ENCODE data around the gene EPHA8. TPM values are rescaled to one million over a fixed set of nuclear protein-coding genes. Genes with fewer than 3 reads are reported as not detected.

EPHA8 gene
- total RNA-seq, 1 experiment from 2014 or later = 0.07 TPM

DNA sequence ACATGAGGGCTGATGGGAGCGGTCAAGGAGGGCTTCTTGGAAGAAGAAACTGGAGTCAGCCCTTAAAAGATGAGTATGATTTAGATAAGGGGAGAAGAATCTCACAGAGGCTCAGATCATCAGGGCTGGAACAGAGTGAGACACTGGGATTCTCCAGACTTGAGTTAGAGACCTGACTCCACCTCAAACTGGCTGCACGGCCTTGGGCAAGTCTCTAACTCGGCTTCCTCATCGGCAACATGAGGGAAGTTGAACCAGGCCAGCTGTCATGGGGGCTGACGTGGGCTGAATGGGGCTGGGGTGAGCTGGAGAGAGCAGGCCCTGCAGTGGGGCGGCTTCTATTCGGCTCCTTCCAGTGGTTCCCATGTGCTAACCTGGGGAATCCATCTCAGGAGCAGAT lies 82.6 kb downstream of the EPHA8 start:
- POLR2A ChIA-PET (ENCODE audit: unreplicated experiment) = interaction anchor here (0.6 kb wide), 1 partner anchor 9 kb away, joined by 3 read pairs; no protein-coding TSS in a partner anchor
- Histone ChIP-seq H3K4me2 (ENCODE audit: low read length) (peak overlapping the region; percentile 52), H3K9me3 (ENCODE audit: low read length) (no peaks in the 10 kb centered on the region), H3K79me2 (ENCODE audit: low read length) (no peaks in the 10 kb centered on the region), H4K20me1 (ENCODE audit: low read length) (no peaks in the 10 kb centered on the region), H3K27me3 (ENCODE audit: low read length) (no peaks in the 10 kb centered on the region), H3K4me3 (ENCODE audit: low read length) (no peak overlapping the region), H3K27ac (ENCODE audit: low read length) (no peak overlapping the region), H2AFZ (ENCODE audit: low read length) (no peak overlapping the region), H3K9ac (ENCODE audit: low read length) (no peak overlapping the region), H3F3A (ENCODE audit: low read length, unreplicated experiment) (no peaks in the 10 kb centered on the region), H3K9me2 (replicated peaks; ENCODE audit: low read length) (no peaks in the 10 kb centered on the region), H3K4me1 (ENCODE audit: insufficient read depth, low read length) (peaks cover 15% of the 10 kb centered on the region), H3K36me3 (ENCODE audit: low read depth, low read length) (no peaks in the 10 kb centered on the region)
- CTCF ChIA-PET = no interaction called here
- TF ChIP-seq, protein P1, sequence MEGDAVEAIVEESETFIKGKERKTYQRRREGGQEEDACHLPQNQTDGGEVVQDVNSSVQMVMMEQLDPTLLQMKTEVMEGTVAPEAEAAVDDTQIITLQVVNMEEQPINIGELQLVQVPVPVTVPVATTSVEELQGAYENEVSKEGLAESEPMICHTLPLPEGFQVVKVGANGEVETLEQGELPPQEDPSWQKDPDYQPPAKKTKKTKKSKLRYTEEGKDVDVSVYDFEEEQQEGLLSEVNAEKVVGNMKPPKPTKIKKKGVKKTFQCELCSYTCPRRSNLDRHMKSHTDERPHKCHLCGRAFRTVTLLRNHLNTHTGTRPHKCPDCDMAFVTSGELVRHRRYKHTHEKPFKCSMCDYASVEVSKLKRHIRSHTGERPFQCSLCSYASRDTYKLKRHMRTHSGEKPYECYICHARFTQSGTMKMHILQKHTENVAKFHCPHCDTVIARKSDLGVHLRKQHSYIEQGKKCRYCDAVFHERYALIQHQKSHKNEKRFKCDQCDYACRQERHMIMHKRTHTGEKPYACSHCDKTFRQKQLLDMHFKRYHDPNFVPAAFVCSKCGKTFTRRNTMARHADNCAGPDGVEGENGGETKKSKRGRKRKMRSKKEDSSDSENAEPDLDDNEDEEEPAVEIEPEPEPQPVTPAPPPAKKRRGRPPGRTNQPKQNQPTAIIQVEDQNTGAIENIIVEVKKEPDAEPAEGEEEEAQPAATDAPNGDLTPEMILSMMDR (conservative IDR thresholded peaks at IDR 0.05; ENCODE audit: low read depth, low read length) = no peak
- no peak for ATAC-seq
- intact Hi-C loops (cut with micrococcal nuclease) = no loop called here
- BruUV-seq (replicated peaks) = no TSS peak
- DNase-seq = no peak

DNA sequence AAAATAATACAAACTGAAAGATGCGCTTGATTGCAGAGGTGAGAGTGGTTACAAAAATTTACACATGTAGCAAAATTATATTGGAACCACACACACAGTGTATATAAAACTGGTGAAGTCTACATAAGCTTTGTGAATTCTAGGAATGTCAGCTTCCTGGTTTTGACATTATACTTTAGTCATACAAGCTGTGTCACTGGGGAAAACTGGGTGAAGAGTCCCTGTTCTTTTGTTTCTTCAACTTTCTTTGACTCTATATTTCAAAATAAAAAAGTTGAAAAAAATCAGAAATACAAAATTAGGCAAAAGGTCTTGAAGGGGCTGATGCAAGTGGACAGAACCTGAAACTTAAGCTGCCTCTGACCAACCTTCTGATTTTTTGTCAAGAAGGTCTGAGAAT lies 83.1 kb downstream of the EPHA8 start:
- H4K20me1 ChIP-seq (ENCODE audit: low read length) = no peaks in the 10 kb centered on the region
- intact Hi-C loops (cut with micrococcal nuclease) = no loop called here
- H3F3A ChIP-seq (ENCODE audit: low read length, unreplicated experiment) = no peaks in the 10 kb centered on the region
- H3K4me3 ChIP-seq (ENCODE audit: low read length) = no peak overlapping the region
- TF ChIP-seq EZH2 (IDR thresholded peaks at IDR 0.05; ENCODE audit: low read length, unreplicated experiment) (no peak), EZH2phosphoT487 (IDR thresholded peaks at IDR 0.05; ENCODE audit: borderline replicate concordance, low read length) (no peak)
- TF ChIP-seq, protein P1 (conservative IDR thresholded peaks at IDR 0.05; ENCODE audit: low read depth, low read length) = no peak
- no peaks in the 10 kb centered on the region for H3K79me2 ChIP-seq (ENCODE audit: low read length)
- peaks cover 15% of the 10 kb centered on the region for H3K4me1 ChIP-seq (ENCODE audit: insufficient read depth, low read length)
- DNase-seq (peak; percentile 52), ATAC-seq (no peak)
- POLR2A ChIA-PET (ENCODE audit: unreplicated experiment) = interaction anchor here (0.6 kb wide), 1 partner anchor 9 kb away, joined by 3 read pairs; no protein-coding TSS in a partner anchor
- no TSS peak for BruUV-seq (replicated peaks)
- no peaks in the 10 kb centered on the region for H3K9me2 ChIP-seq (replicated peaks; ENCODE audit: low read length)
- H3K27me3 ChIP-seq (ENCODE audit: low read length) = no peaks in the 10 kb centered on the region
- H3K9me3 ChIP-seq (ENCODE audit: low read length) = no peaks in the 10 kb centered on the region
- H3K9ac ChIP-seq (ENCODE audit: low read length) = no peak overlapping the region
- no peaks in the 10 kb centered on the region for H3K36me3 ChIP-seq (ENCODE audit: low read depth, low read length)
- no peak overlapping the region for H3K27ac ChIP-seq (ENCODE audit: low read length)
- peak overlapping the region; percentile 52 for H3K4me2 ChIP-seq (ENCODE audit: low read length)
- CTCF ChIA-PET = no interaction called here
- H2AFZ ChIP-seq (ENCODE audit: low read length) = no peak overlapping the region

DNA sequence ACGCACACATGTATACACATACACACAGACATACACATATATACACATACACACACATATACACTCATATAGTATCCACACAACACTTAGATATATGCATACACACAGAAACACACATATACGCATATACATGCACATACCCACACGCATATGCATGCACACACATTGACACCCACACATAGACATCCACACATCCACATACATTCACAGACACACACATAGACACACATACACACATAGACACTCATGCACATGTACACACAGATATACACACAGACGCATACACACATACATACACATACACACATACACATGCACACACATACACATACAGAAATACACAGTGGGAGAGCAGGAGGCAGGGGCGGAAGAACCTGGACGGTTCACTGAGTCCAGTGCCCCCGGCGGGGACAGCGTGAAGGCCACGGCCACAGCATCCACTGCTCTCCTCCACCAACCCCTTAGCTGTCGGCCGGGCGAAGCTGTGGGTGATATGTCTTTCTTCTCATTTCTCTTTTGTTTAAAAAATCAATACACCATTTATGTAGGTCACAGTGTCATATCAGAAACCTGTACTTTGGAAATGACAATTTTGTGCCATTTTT lies 86.9 kb downstream of the EPHA8 start:
- Histone ChIP-seq H3K4me3 (ENCODE audit: low read length) (no peak overlapping the region), H3K9me2 (replicated peaks; ENCODE audit: low read length) (no peaks in the 10 kb centered on the region), H3K27ac (ENCODE audit: low read length) (no peak overlapping the region), H3K4me1 (ENCODE audit: insufficient read depth, low read length) (peaks cover 15% of the 10 kb centered on the region), H4K20me1 (ENCODE audit: low read length) (no peaks in the 10 kb centered on the region), H2AFZ (ENCODE audit: low read length) (no peak overlapping the region), H3K9me3 (ENCODE audit: low read length) (no peaks in the 10 kb centered on the region), H3K27me3 (ENCODE audit: low read length) (no peaks in the 10 kb centered on the region), H3K79me2 (ENCODE audit: low read length) (no peaks in the 10 kb centered on the region), H3K9ac (ENCODE audit: low read length) (no peak overlapping the region), H3K36me3 (ENCODE audit: low read depth, low read length) (no peaks in the 10 kb centered on the region), H3F3A (ENCODE audit: low read length, unreplicated experiment) (no peaks in the 10 kb centered on the region), H3K4me2 (ENCODE audit: low read length) (no peak overlapping the region)
- ChIA-PET POLR2A (ENCODE audit: unreplicated experiment) (no interaction called here), CTCF (no interaction called here)
- BruUV-seq (replicated peaks) = no TSS peak
- no peak for ATAC-seq
- TF ChIP-seq, protein P1 (conservative IDR thresholded peaks at IDR 0.05; ENCODE audit: low read depth, low read length) = no peak
- no peak for TF ChIP-seq EZH2 (IDR thresholded peaks at IDR 0.05; ENCODE audit: low read length, unreplicated experiment)
- TF ChIP-seq EZH2phosphoT487 (IDR thresholded peaks at IDR 0.05; ENCODE audit: borderline replicate concordance, low read length) = no peak
- no peak for DNase-seq
- intact Hi-C loops (cut with micrococcal nuclease) = no loop called here

All from PC-3 (cell line).